SU-DHL-6 (cell line): Measurements from ENCODE around the gene SPRYD4.
"Not testable (repeated sequence)": the region's sequence is repeated elsewhere in the genome, so short reads cannot be mapped to it uniquely, and the experiment has no call there.

Source experiments
- H2AFZ ChIP-seq: fragments of 200-600 bp; sonication (generic); 2 replicates; pipeline ENCODE4 v1.6.1; 2014; ENCODE audit warnings: low read depth, mild to moderate bottlenecking, moderate library complexity, mixed read lengths, antibody characterized with exemption, low read length; ENCODE audit not compliant: severe bottlenecking
- H3F3A ChIP-seq: fragments of 200-600 bp; shearing (Covaris generic); 2 replicates; pipeline ENCODE4 v1.6.0; 2016; ENCODE audit warnings: antibody characterized with exemption, mild to moderate bottlenecking; ENCODE audit not compliant: insufficient read depth
- H3K27ac ChIP-seq: fragments of 200-600 bp; sonication (generic); 2 replicates; pipeline ENCODE4 v1.5.1; 2016; ENCODE audit warnings: low read depth, mild to moderate bottlenecking, low read length, moderate library complexity, mixed read lengths
- H3K27me3 ChIP-seq: fragments of 200-600 bp; sonication (generic), shearing (Covaris generic); 2 replicates; pipeline ENCODE4 v1.6.0; 2014; ENCODE audit warnings: mild to moderate bottlenecking, low read length
- H3K36me3 ChIP-seq: fragments of 200-600 bp; sonication (generic); 2 replicates; pipeline ENCODE4 v1.6.1; 2014; ENCODE audit warnings: mild to moderate bottlenecking, low read length, mixed read lengths
- H3K4me2 ChIP-seq: fragments of 300-600, 200-600 bp; shearing (Covaris generic), sonication (generic); 2 replicates; pipeline ENCODE4 v1.6.0; 2014; ENCODE audit warnings: low read length, low read depth, mild to moderate bottlenecking; ENCODE audit not compliant: poor library complexity, severe bottlenecking
- H3K4me3 ChIP-seq: fragments of 200-600 bp; sonication (generic); 2 replicates; pipeline ENCODE4 v1.5.1; 2014; ENCODE audit warnings: antibody characterized with exemption, low read length, mild to moderate bottlenecking, mixed read lengths; ENCODE audit not compliant: insufficient read depth, poor library complexity, severe bottlenecking
- H3K79me2 ChIP-seq: fragments of 200-600 bp; sonication (generic); 2 replicates; pipeline ENCODE4 v1.6.1; 2014; ENCODE audit warnings: mild to moderate bottlenecking, low read length, moderate library complexity; ENCODE audit not compliant: insufficient read depth
- H3K9ac ChIP-seq: fragments of 200-600 bp; sonication (generic); 2 replicates; pipeline ENCODE4 v1.7.0; 2014; ENCODE audit warnings: mild to moderate bottlenecking, low read length
- H3K9me2 ChIP-seq: fragments of 200-600 bp; sonication (generic); replicated peaks from 2 replicates; pipeline ENCODE4 v1.6.1; 2014; ENCODE audit warnings: low read length; ENCODE audit not compliant: insufficient read depth
- H3K9me3 ChIP-seq: fragments of 200-600 bp; sonication (generic); 2 replicates; pipeline ENCODE4 v1.6.1; 2014; ENCODE audit warnings: low read length, mixed read lengths; ENCODE audit not compliant: insufficient read depth
- H4K20me1 ChIP-seq: fragments of 200-600 bp; sonication (generic); 2 replicates; pipeline ENCODE4 v1.6.1; 2014; ENCODE audit warnings: low read depth, mild to moderate bottlenecking, antibody characterized with exemption, low read length, moderate library complexity, mixed read lengths
- CTCF ChIP-seq: fragments of 200-600 bp; sonication (generic); IDR thresholded peaks from one replicate; pipeline ENCODE4 v1.5.1; 2017; ENCODE audit warnings: antibody characterized with exemption, mild to moderate bottlenecking, low read length, moderate library complexity; ENCODE audit not compliant: insufficient read depth, poor library complexity, severe bottlenecking
- EZH2phosphoT487 ChIP-seq: fragments of 200-600 bp; sonication (generic), shearing (Covaris generic); conservative IDR thresholded peaks from 2 replicates; pipeline ENCODE4 v1.6.1; 2018; ENCODE audit warnings: mild to moderate bottlenecking, antibody characterized with exemption, low read length, moderate library complexity, mixed read lengths

SPRYD4 gene

GRCh38 chr12:56437430-56438176, 30.8 kb upstream of the SPRYD4 start:
- no peaks in the 10 kb centered on the region for H3K27me3 ChIP-seq
- no peak overlapping the region for H3K4me3 ChIP-seq
- H4K20me1 ChIP-seq, result no peaks in the 10 kb centered on the region
- H2AFZ ChIP-seq, result no peak overlapping the region
- TF ChIP-seq EZH2phosphoT487 (no peak), CTCF (no peak)
- peak overlapping the region; percentile 28 for H3K27ac ChIP-seq
- no peaks in the 10 kb centered on the region for H3K36me3 ChIP-seq
- H3K4me2 ChIP-seq, result peak overlapping the region; percentile 49
- H3K79me2 ChIP-seq, result peaks cover 88% of the 10 kb centered on the region
- no peaks in the 10 kb centered on the region for H3K9me3 ChIP-seq
- H3F3A ChIP-seq, result no peaks in the 10 kb centered on the region; the same call in 1 of the 2 replicates
- H3K9ac ChIP-seq, result peak overlapping the region; percentile 16; the same call in 1 of the 2 replicates
- H3K9me2 ChIP-seq, result no peaks in the 10 kb centered on the region

- H3K4me3 ChIP-seq, result not testable (repeated sequence)
These were observed 25.2 kb upstream of the SPRYD4 start for GRCh38 chr12:56443208-56443607.

GRCh38 chr12:56448860-56449621, 19.3 kb upstream of the SPRYD4 start, which contains the start of gene TIMELESS:
Gene TIMELESS (minus strand): TSS chr12:56449426. CDS start chr12:56434170, 15,256 bp downstream.
- peak within 1 kb of the TSS; percentile 89 for H3K4me3 ChIP-seq
- H3K9me2 ChIP-seq, result no peaks in the 10 kb centered on the region
- peak within 1 kb of the TSS; percentile 91 for H3K27ac ChIP-seq
- no peaks in the 10 kb centered on the region for H3K36me3 ChIP-seq
- H2AFZ ChIP-seq, result peak within 1 kb of the TSS; percentile 49
- no peaks in the 10 kb centered on the region for H4K20me1 ChIP-seq
- no peaks in the 10 kb centered on the region for H3K27me3 ChIP-seq
- peaks cover 18% of the 10 kb centered on the region; the same call in 1 of the 2 replicates for H3F3A ChIP-seq
- TF ChIP-seq EZH2phosphoT487 (no peak), CTCF (no peak)
- no peaks in the 10 kb centered on the region for H3K9me3 ChIP-seq
- peak within 1 kb of the TSS; percentile 92 for H3K4me2 ChIP-seq
- H3K9ac ChIP-seq, result peak within 1 kb of the TSS; percentile 94
- peaks cover 44% of the 10 kb centered on the region for H3K79me2 ChIP-seq

More at GRCh38 chr12:56443208-56443607, 25.2 kb upstream of the SPRYD4 start:
- Histone ChIP-seq H3K79me2 (peaks cover 95% of the 10 kb centered on the region), H3F3A (peaks cover 11% of the 10 kb centered on the region; the same call in 1 of the 2 replicates)
- not testable (repeated sequence) for H3K36me3 ChIP-seq, H3K4me2 ChIP-seq, H3K27ac ChIP-seq, H3K9me3 ChIP-seq, H3K9ac ChIP-seq, H3K9me2 ChIP-seq, H3K27me3 ChIP-seq, H2AFZ ChIP-seq, H4K20me1 ChIP-seq
